Neuronal stem cell (in vitro differentiated cells): Measurements from ENCODE around the gene EREG.

ENCODE experiments used
- DNase-seq: peaks from one replicate; pipeline ENCODE4 v3.0.0-alpha.2; 2013; ENCODE audit warnings: low spot score
- H2AFZ ChIP-seq: one replicate; pipeline ENCODE4 v1.6.1; 2013; ENCODE audit warnings: mild to moderate bottlenecking, low read length, inconsistent platforms
- H2AK5ac ChIP-seq: 2 replicates; pipeline ENCODE4 v1.6.1; 2013; ENCODE audit warnings: low read depth, mild to moderate bottlenecking, inconsistent platforms, low read length, moderate library complexity, mixed read lengths
- H2BK120ac ChIP-seq: 2 replicates; pipeline ENCODE4 v1.6.1; 2013; ENCODE audit warnings: low read depth, mild to moderate bottlenecking, inconsistent platforms, low read length, moderate library complexity, mixed read lengths
- H2BK12ac ChIP-seq: one replicate; pipeline ENCODE4 v1.6.1; 2013; ENCODE audit warnings: low read length, inconsistent platforms
- H2BK15ac ChIP-seq: 2 replicates; pipeline ENCODE4 v1.6.1; 2013; ENCODE audit warnings: mild to moderate bottlenecking, low read length, inconsistent platforms, mixed read lengths
- H2BK5ac ChIP-seq: one replicate; pipeline ENCODE4 v1.6.1; 2013; ENCODE audit warnings: inconsistent platforms, mild to moderate bottlenecking, low read length, moderate library complexity
- H3K14ac ChIP-seq: one replicate; pipeline ENCODE4 v1.6.1; 2013; ENCODE audit warnings: low read length, inconsistent platforms
- H3K18ac ChIP-seq: 2 replicates; pipeline ENCODE4 v1.6.1; 2013; ENCODE audit warnings: low read length, inconsistent platforms
- H3K23ac ChIP-seq: 2 replicates; pipeline ENCODE4 v1.6.1; 2013; ENCODE audit warnings: low read depth, mild to moderate bottlenecking, mixed read lengths, low read length, inconsistent platforms; ENCODE audit not compliant: poor library complexity
- H3K27ac ChIP-seq: replicated peaks from 3 replicates; pipeline ENCODE4 v1.5.1; 2013; ENCODE audit warnings: low read length, inconsistent platforms
- H3K27me3 ChIP-seq, 3 experiments: 2 replicates each; pipeline ENCODE4 v1.6.1; 2013; ENCODE audit warnings: low read length in 3 of 3, mild to moderate bottlenecking in 2 of 3, inconsistent platforms in 1 of 3, low read depth in 1 of 3, mixed read lengths in 1 of 3, moderate library complexity in 1 of 3; ENCODE audit not compliant: control insufficient read depth in 3 of 3, insufficient read depth in 3 of 3
- H3K36me3 ChIP-seq, 2 donors: replicated peaks in 1 of 2; 2 replicates each; pipeline ENCODE4 v1.6.1; 2013; ENCODE audit warnings: low read length in 2 of 2; ENCODE audit not compliant: control insufficient read depth in 2 of 2, insufficient read depth in 2 of 2
- H3K4ac ChIP-seq: 2 replicates; pipeline ENCODE4 v1.6.1; 2013; ENCODE audit warnings: inconsistent platforms, mild to moderate bottlenecking, low read length, moderate library complexity
- H3K4me1 ChIP-seq, 2 donors: 1 replicate in 1 of 2; 2 replicates in 1 of 2; pipeline ENCODE4 v1.6.1; 2013; ENCODE audit warnings: low read length in 2 of 2, low read depth in 1 of 2; ENCODE audit not compliant: control insufficient read depth in 2 of 2, insufficient read depth in 1 of 2
- H3K4me2 ChIP-seq: one replicate; pipeline ENCODE4 v1.6.1; 2013; ENCODE audit warnings: mild to moderate bottlenecking, low read length, inconsistent platforms; ENCODE audit not compliant: insufficient read depth, poor library complexity, severe bottlenecking
- H3K4me3 ChIP-seq, 2 donors: 2 replicates each; pipeline ENCODE4 v1.5.1; 2013; ENCODE audit warnings: low read length in 2 of 2, mild to moderate bottlenecking in 2 of 2, inconsistent platforms in 1 of 2, moderate library complexity in 1 of 2
- H3K79me1 ChIP-seq: one replicate; pipeline ENCODE4 v1.6.1; 2013; ENCODE audit warnings: low read depth, mild to moderate bottlenecking, inconsistent platforms, low read length, moderate library complexity
- H3K9ac ChIP-seq: one replicate; pipeline ENCODE4 v1.6.1; 2013; ENCODE audit warnings: mild to moderate bottlenecking, low read depth, low read length, inconsistent platforms; ENCODE audit not compliant: poor library complexity
- H3K9me3 ChIP-seq, 2 donors: replicated peaks in 1 of 2; 2 replicates each; pipeline versions ENCODE3 to v1.6.1; 2013; ENCODE audit warnings: low read length in 2 of 2, mild to moderate bottlenecking in 2 of 2, inconsistent platforms in 1 of 2, low read depth in 1 of 2, mixed read lengths in 1 of 2, moderate library complexity in 1 of 2; ENCODE audit not compliant: control insufficient read depth in 2 of 2, insufficient read depth in 1 of 2
- H4K8ac ChIP-seq: one replicate; pipeline ENCODE4 v1.6.1; 2013; ENCODE audit warnings: low read depth, mild to moderate bottlenecking, inconsistent platforms, low read length, moderate library complexity
- H4K91ac ChIP-seq: one replicate; pipeline ENCODE4 v1.6.1; 2013; ENCODE audit warnings: low read length, low read depth, mild to moderate bottlenecking, inconsistent platforms; ENCODE audit not compliant: poor library complexity
- WGBS, 2 donors: extraction: QIAGEN DNeasy Blood & Tissue Kit; methylation state at CpG; one replicate each; pipeline ENCODE4 v1.1.7; 2013; ENCODE audit warnings: missing lambda C conversion rate in 2 of 2, mixed read lengths in 1 of 2; ENCODE audit not compliant: insufficient read length in 2 of 2, insufficient replicate concordance in 1 of 2; ENCODE audit errors: extremely low coverage in 2 of 2; 5-methylcytosine and 5-hydroxymethylcytosine counted together

EREG gene

GRCh38 chr4:74389494-74389893, 24.5 kb downstream of the EREG start:
- no peaks in the 10 kb centered on the region for H3K79me1 ChIP-seq
- WGBS, 2 donors = no CpG with 5 or more reads among the region's 1 CpG
- no peaks in the 10 kb centered on the region for H3K27me3 ChIP-seq

DNA sequence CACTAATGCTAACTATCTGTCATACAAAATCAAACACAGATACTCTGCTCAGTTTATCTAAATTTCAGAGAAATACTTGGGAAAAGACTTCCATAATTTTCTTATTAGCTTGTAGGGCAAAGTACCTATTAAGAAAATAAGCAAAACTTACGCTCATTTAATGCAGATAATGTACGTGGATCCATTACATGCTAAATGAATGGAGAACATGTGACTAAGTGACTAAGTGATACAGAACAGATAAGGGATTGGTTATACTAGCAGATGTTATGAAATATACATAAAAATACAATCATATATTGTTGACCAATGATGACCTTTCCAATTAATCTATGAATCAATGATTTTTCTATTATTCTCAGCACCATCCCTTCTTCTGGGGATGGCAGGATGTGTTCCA, 25.7 kb downstream of the EREG start:
- Histone ChIP-seq H3K4me2 (no peak overlapping the region), H2BK12ac (no peak overlapping the region), H3K36me3 (no peaks in the 10 kb centered on the region), H3K27ac (no peak overlapping the region), H3K79me1 (no peaks in the 10 kb centered on the region), H3K4me3 (no peak overlapping the region), H2AK5ac (no peak overlapping the region), H2BK120ac (no peak overlapping the region), H3K18ac (no peak overlapping the region), H3K27me3 (no peaks in the 10 kb centered on the region), H2AFZ (no peak overlapping the region), H3K23ac (no peak overlapping the region), H2BK5ac (no peak overlapping the region), H3K9me3 (no peaks in the 10 kb centered on the region), H3K14ac (no peak overlapping the region), H2BK15ac (no peak overlapping the region), H4K91ac (no peak overlapping the region), H3K9ac (no peak overlapping the region), H3K4me1 (no peaks in the 10 kb centered on the region), H4K8ac (no peak overlapping the region), H3K4ac (no peak overlapping the region)
- no CpG with 5 or more reads among the region's 2 CpGs for WGBS, 2 donors
- DNase-seq = no peak

More at GRCh38 chr4:74389494-74389893, 24.5 kb downstream of the EREG start:
- Histone ChIP-seq H3K23ac (no peak overlapping the region), H2BK15ac (no peak overlapping the region), H2AK5ac (no peak overlapping the region), H3K36me3 (no peaks in the 10 kb centered on the region), H3K14ac (no peak overlapping the region), H3K9me3 (no peaks in the 10 kb centered on the region), H4K8ac (no peak overlapping the region), H3K4me1 (no peaks in the 10 kb centered on the region), H2BK12ac (no peak overlapping the region), H2BK5ac (no peak overlapping the region), H2AFZ (no peak overlapping the region), H3K9ac (no peak overlapping the region), H3K4me2 (no peak overlapping the region), H2BK120ac (no peak overlapping the region), H3K4ac (no peak overlapping the region), H3K18ac (no peak overlapping the region), H3K4me3 (no peak overlapping the region), H3K27ac (no peak overlapping the region), H4K91ac (no peak overlapping the region)
- no peak for DNase-seq

GRCh38 chr4:74391346-74391745, 26.4 kb downstream of the EREG start:
- Histone ChIP-seq H4K8ac (no peak overlapping the region), H3K9ac (no peak overlapping the region), H2BK15ac (no peak overlapping the region), H3K27ac (no peak overlapping the region), H2BK12ac (no peak overlapping the region), H3K14ac (no peak overlapping the region), H2BK5ac (no peak overlapping the region), H3K4ac (no peak overlapping the region), H3K4me1 (no peaks in the 10 kb centered on the region), H4K91ac (no peak overlapping the region), H2AK5ac (no peak overlapping the region), H2BK120ac (no peak overlapping the region), H3K36me3 (no peaks in the 10 kb centered on the region), H3K27me3 (no peaks in the 10 kb centered on the region), H2AFZ (no peak overlapping the region), H3K18ac (no peak overlapping the region), H3K23ac (no peak overlapping the region), H3K9me3 (no peaks in the 10 kb centered on the region), H3K79me1 (no peaks in the 10 kb centered on the region), H3K4me2 (no peak overlapping the region), H3K4me3 (no peak overlapping the region)
- no peak for DNase-seq

DNA sequence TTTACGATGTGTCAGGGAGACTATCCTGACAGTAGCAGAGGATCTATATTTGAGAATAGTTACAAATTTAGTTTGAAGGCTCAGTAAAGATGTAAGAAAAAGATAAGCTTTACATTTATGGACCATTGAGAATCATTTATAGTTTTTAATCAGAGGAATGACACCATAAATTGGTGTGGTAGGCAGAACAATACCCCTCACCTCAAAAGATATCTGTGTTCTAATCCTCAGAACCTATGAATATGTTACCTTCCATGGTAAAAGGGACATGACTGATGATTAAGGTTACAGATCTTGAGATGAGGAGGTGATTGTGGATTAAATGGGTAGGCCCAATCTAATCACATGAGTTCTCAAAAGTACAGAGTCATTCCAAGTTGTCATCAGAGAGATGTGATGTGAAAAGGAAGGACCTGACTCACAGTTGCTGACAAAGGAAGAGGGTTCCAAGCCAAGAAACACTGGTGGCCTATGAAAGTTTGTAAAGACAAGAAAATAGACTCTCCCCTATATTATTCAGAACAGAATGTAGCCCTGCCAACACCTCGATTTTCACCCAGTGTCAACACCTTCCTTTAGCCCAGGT, 27.0 kb downstream of the EREG start:
- H3K14ac ChIP-seq = no peak overlapping the region
- no peak overlapping the region for H3K23ac ChIP-seq
- no peak overlapping the region for H2AK5ac ChIP-seq
- H2BK15ac ChIP-seq = no peak overlapping the region
- H3K9me3 ChIP-seq = no peaks in the 10 kb centered on the region
- H3K27me3 ChIP-seq = no peaks in the 10 kb centered on the region
- no peak overlapping the region for H4K91ac ChIP-seq
- no peak overlapping the region for H2AFZ ChIP-seq
- H3K4ac ChIP-seq = no peak overlapping the region
- H3K36me3 ChIP-seq = no peaks in the 10 kb centered on the region
- H3K4me2 ChIP-seq = no peak overlapping the region
- no peak overlapping the region for H3K27ac ChIP-seq
- no peak overlapping the region for H2BK120ac ChIP-seq
- no peak overlapping the region for H4K8ac ChIP-seq
- no peaks in the 10 kb centered on the region for H3K79me1 ChIP-seq
- no CpG with 5 or more reads among the region's 2 CpGs for WGBS, 2 donors
- H2BK12ac ChIP-seq = no peak overlapping the region
- H3K9ac ChIP-seq = no peak overlapping the region
- no peak overlapping the region for H3K18ac ChIP-seq
- no peak overlapping the region for H3K4me3 ChIP-seq
- DNase-seq = no peak
- no peak overlapping the region for H2BK5ac ChIP-seq
- H3K4me1 ChIP-seq = no peaks in the 10 kb centered on the region
